Esophagus squamous epithelium (tissue), 5 donors: ENCODE measurements around the gene TSHZ2. TPM values are rescaled to one million over a fixed set of nuclear protein-coding genes. Genes with fewer than 3 reads are reported as not detected.

Experiments
- DNase-seq: peaks from one replicate; lab custom pipeline; 2025; lab: John Stamatoyannopoulos, UW
- H3K27ac ChIP-seq, 4 donors: fragments of 200-600 bp; sonication (generic); one replicate each; pipeline ENCODE4 v1.5.1; 2016 to 2019; ENCODE audit warnings: mild to moderate bottlenecking in 1 of 4
- H3K27me3 ChIP-seq, 4 donors: fragments of 200-600 bp; sonication (generic); 1 replicate in 3 of 4; 2 replicates in 1 of 4; pipeline versions ENCODE4 v1.5.1 to v1.6.0; 2017 to 2021; ENCODE audit warnings: antibody characterized with exemption in 1 of 4
- H3K36me3 ChIP-seq, 3 donors: fragments of 200-600 bp; sonication (generic); one replicate each; pipeline ENCODE4 v1.5.1; 2016 to 2019
- H3K4me1 ChIP-seq, 3 donors: fragments of 200-600 bp; sonication (generic); one replicate each; pipeline ENCODE4 v1.5.1; 2017 to 2019
- H3K4me3 ChIP-seq, 4 donors: fragments of 200-600 bp; sonication (generic); 1 replicate in 3 of 4; 2 replicates in 1 of 4; pipeline ENCODE4 v1.5.1; 2016 to 2019; ENCODE audit warnings: mild to moderate bottlenecking in 2 of 4, moderate library complexity in 1 of 4
- H3K9me3 ChIP-seq, 3 donors: fragments of 200-600 bp; sonication (generic); one replicate each; pipeline ENCODE4 v1.5.1; 2016 to 2019
- POLR2A ChIP-seq, 4 donors: fragments of 450-650 bp; IDR thresholded peaks; one replicate each; pipeline ENCODE4 v1.6.1; 2017; ENCODE audit warnings: antibody characterized with exemption in 4 of 4, mild to moderate bottlenecking in 4 of 4, moderate library complexity in 3 of 4
- WGBS, 2 donors: methylation state at CpG; one replicate each; pipeline ENCODE4 v1.1.5; 2018; 5-methylcytosine and 5-hydroxymethylcytosine counted together
- intact Hi-C: fragments of 100-400 bp; cut with DNase I; formaldehyde crosslinking; loops from one replicate; pipeline ENCODE4 v1.15.0; 2022
- total RNA-seq, 4 donors: library from RNA; depleted of rRNA; stranded (reverse); fragments of >200 nt; gene quantifications; one replicate each; pipeline ENCODE4 v1.1.0, GENCODE V29; 2016
- TF ChIP-seq, protein P1 (sequence below), 6 experiments: fragments of 450-650 bp in 4 of 6; fragments of 200-600 bp in 2 of 6; sonication (generic) in 2 of 6; IDR thresholded peaks; one replicate each; pipeline ENCODE4 v1.5.1; 2016 to 2019; ENCODE audit warnings: antibody characterized with exemption in 6 of 6, mild to moderate bottlenecking in 4 of 6, moderate library complexity in 4 of 6
- donor health status: DM: yes; HTN: yes; CAD: no.

Gene TSHZ2
- total RNA-seq, 4 donors from 2014 or later, result 4.7 to 22.0 (median 12.9) TPM

DNA sequence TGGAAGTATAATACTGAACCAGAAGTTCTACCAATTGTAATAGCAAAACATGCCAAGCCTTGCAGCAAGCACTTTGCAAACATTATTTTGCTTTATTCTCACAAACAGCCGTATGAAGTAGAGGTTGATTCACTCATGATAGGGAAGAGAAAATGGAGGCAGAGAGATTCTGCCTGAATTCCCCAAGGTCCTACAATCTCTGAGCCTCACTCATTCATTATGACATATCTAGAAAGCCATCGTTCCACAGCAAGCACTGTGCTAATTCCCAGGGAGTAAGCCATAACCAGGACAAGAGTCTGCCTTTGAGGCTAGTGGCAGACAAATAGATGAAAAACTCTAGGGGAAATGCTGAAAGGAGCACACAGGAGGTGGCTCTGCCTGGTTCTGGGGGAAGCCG is 288.0 kb downstream of the TSHZ2 start:
- H3K9me3 ChIP-seq, result no peaks in the 10 kb centered on the region
- peaks cover 0 to 11% (median 0%) of the 10 kb centered on the region in 3 donors for H3K4me1 ChIP-seq
- no peak for TF ChIP-seq POLR2A (IDR thresholded peaks at IDR 0.05)
- TF ChIP-seq, protein P1, sequence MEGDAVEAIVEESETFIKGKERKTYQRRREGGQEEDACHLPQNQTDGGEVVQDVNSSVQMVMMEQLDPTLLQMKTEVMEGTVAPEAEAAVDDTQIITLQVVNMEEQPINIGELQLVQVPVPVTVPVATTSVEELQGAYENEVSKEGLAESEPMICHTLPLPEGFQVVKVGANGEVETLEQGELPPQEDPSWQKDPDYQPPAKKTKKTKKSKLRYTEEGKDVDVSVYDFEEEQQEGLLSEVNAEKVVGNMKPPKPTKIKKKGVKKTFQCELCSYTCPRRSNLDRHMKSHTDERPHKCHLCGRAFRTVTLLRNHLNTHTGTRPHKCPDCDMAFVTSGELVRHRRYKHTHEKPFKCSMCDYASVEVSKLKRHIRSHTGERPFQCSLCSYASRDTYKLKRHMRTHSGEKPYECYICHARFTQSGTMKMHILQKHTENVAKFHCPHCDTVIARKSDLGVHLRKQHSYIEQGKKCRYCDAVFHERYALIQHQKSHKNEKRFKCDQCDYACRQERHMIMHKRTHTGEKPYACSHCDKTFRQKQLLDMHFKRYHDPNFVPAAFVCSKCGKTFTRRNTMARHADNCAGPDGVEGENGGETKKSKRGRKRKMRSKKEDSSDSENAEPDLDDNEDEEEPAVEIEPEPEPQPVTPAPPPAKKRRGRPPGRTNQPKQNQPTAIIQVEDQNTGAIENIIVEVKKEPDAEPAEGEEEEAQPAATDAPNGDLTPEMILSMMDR (IDR thresholded peaks at IDR 0.05), result no peak
- H3K36me3 ChIP-seq, result peaks cover 0 to under 1% (median 0%) of the 10 kb centered on the region in 3 donors
- intact Hi-C loops, result no loop called here
- no peak overlapping the region for H3K4me3 ChIP-seq
- 75 to 84% methylated on average over 3 of the region's 3 CpGs for WGBS, 2 donors
- H3K27me3 ChIP-seq, result peaks cover 0 to 5% (median 0%) of the 10 kb centered on the region in 4 donors
- no peak overlapping the region for H3K27ac ChIP-seq
- DNase-seq, result no peak

- Histone ChIP-seq H3K27me3 (peaks cover 0 to 8% (median 0%) of the 10 kb centered on the region in 4 donors), H3K27ac (no peak overlapping the region), H3K36me3 (no peaks in the 10 kb centered on the region), H3K4me3 (no peak overlapping the region), H3K4me1 (peaks cover 0 to 11% (median 0%) of the 10 kb centered on the region in 3 donors), H3K9me3 (no peaks in the 10 kb centered on the region)
- intact Hi-C loops, result no loop called here
- TF ChIP-seq, protein P1 (IDR thresholded peaks at IDR 0.05), result no peak
- no peak for TF ChIP-seq POLR2A (IDR thresholded peaks at IDR 0.05)
- DNase-seq, result no peak
- 97% methylated on average over 2 of the region's 2 CpGs for WGBS, 2 donors
These were observed 288.4 kb downstream of the TSHZ2 start for GRCh38 chr20:53260591-53260990.

DNA sequence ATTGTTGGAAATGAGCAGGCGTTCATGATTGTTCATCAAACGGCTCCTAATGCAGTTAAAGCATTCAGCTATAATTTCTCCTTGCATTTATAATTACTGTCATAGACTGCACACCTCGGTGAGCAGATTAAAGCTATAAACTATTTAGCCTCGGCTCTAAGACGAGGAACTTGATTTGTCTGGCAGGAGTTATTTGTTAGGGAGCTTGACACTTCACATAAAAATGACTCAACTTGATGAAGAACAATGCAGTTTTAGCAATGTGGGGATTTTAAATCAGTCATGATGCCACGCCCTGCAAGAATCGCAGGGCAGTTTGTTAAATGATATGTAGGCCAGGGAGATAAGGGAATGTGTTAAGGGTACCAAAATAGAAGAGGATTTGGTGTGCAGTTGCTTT is 290.2 kb downstream of the TSHZ2 start:
- H3K4me3 ChIP-seq, result no peak overlapping the region
- WGBS, 2 donors, result 26 to 44% methylated on average over 7 of the region's 7 CpGs
- TF ChIP-seq POLR2A (IDR thresholded peaks at IDR 0.05), result no peak
- TF ChIP-seq, protein P1 (IDR thresholded peaks at IDR 0.05), result no peak
- intact Hi-C loops, result no loop called here
- no peaks in the 10 kb centered on the region for H3K9me3 ChIP-seq
- no peak for DNase-seq
- peaks cover 0 to 11% (median 0%) of the 10 kb centered on the region in 3 donors for H3K4me1 ChIP-seq
- H3K36me3 ChIP-seq, result no peaks in the 10 kb centered on the region
- H3K27me3 ChIP-seq, result peaks cover 0 to 8% (median 0%) of the 10 kb centered on the region in 4 donors
- no peak overlapping the region for H3K27ac ChIP-seq

- no peaks in the 10 kb centered on the region for H3K9me3 ChIP-seq
- no peak overlapping the region for H3K4me3 ChIP-seq
- H3K4me1 ChIP-seq, result peaks cover 0 to 11% (median 0%) of the 10 kb centered on the region in 3 donors
- TF ChIP-seq, protein P1 (IDR thresholded peaks at IDR 0.05), result no peak
- no peak for TF ChIP-seq POLR2A (IDR thresholded peaks at IDR 0.05)
- H3K27me3 ChIP-seq, result peaks cover 0 to 8% (median 0%) of the 10 kb centered on the region in 4 donors
- 65 to 72% methylated on average over 7 to 8 of the region's 8 CpGs for WGBS, 2 donors
- no peaks in the 10 kb centered on the region for H3K36me3 ChIP-seq
- H3K27ac ChIP-seq, result no peak overlapping the region
- intact Hi-C loops, result no loop called here
- no peak for DNase-seq
These were observed 291.6 kb downstream of the TSHZ2 start for GRCh38 chr20:53263554-53264438.

- 78 to 83% methylated on average over 3 of the region's 3 CpGs for WGBS, 2 donors
- Histone ChIP-seq H3K9me3 (no peaks in the 10 kb centered on the region), H3K27ac (no peak overlapping the region), H3K4me1 (peaks cover 0 to 11% (median 0%) of the 10 kb centered on the region in 3 donors), H3K4me3 (no peak overlapping the region), H3K27me3 (peaks cover 0 to 8% (median 0%) of the 10 kb centered on the region in 4 donors), H3K36me3 (no peaks in the 10 kb centered on the region)
- DNase-seq, result no peak
- no peak for TF ChIP-seq POLR2A (IDR thresholded peaks at IDR 0.05)
- TF ChIP-seq, protein P1 (IDR thresholded peaks at IDR 0.05), result no peak
- intact Hi-C loops, result no loop called here
These were observed 292.4 kb downstream of the TSHZ2 start for GRCh38 chr20:53264604-53265003.
